SK-N-SH (cell line): ENCODE data around the gene TMEM132D. TPM values are rescaled to one million over a fixed set of nuclear protein-coding genes. Genes with fewer than 3 reads are reported as not detected.

Experiments
- CTCF ChIA-PET: fragments of 300-600, 350-600 bp; formaldehyde crosslinking; extraction: SDS; loops from one replicate; lab custom pipeline; 2021; lab: Yijun Ruan, JAX
- POLR2A ChIA-PET: fragments of 350-600 bp; sonication (Branson Sonifier 250); formaldehyde crosslinking; extraction: SDS; loops from one replicate; lab custom pipeline; 2020; ENCODE audit warnings: antibody characterized with exemption, inconsistent platforms; lab: Yijun Ruan, JAX
- DNase-seq: peaks from one replicate; pipeline ENCODE4 v3.0.0; 2012
- H2AFZ ChIP-seq: fragments of 200-600 bp; sonication (generic); 2 replicates; pipeline ENCODE4 v1.8.1; 2016; ENCODE audit warnings: antibody characterized with exemption, mild to moderate bottlenecking, low read depth
- H3F3A ChIP-seq: fragments of 200-600 bp; sonication (generic); replicated peaks from 2 replicates; pipeline ENCODE3; 2016; ENCODE audit warnings: antibody characterized with exemption, mild to moderate bottlenecking; ENCODE audit not compliant: insufficient read depth
- H3K27ac ChIP-seq, 2 experiments: fragments of 200-500 bp in 1 of 2; fragments of 200-600 bp in 1 of 2; sonication (Bioruptor generic) in 1 of 2; sonication (generic), shearing (Covaris generic) in 1 of 2; 2 replicates each; pipeline versions ENCODE4 v1.5.1 to v1.6.1; 2014 to 2016; ENCODE audit warnings: low read depth in 2 of 2, inconsistent platforms in 1 of 2, low read length in 1 of 2, mild to moderate bottlenecking in 1 of 2, mixed read lengths in 1 of 2
- H3K27me3 ChIP-seq: fragments of 200-600 bp; sonication (generic), shearing (Covaris generic); 2 replicates; pipeline ENCODE4 v1.6.1; 2016; ENCODE audit warnings: mixed run types; ENCODE audit not compliant: insufficient read depth
- H3K36me3 ChIP-seq, 2 experiments: fragments of 200-500 bp in 1 of 2; fragments of 200-600 bp in 1 of 2; sonication (Bioruptor generic) in 1 of 2; sonication (generic) in 1 of 2; replicated peaks in 1 of 2; 2 replicates each; pipeline versions ENCODE3 to v1.5.1; 2014 to 2016; ENCODE audit warnings: low read length in 1 of 2, mild to moderate bottlenecking in 1 of 2; ENCODE audit not compliant: insufficient read depth in 2 of 2, control insufficient read depth in 1 of 2
- H3K4me1 ChIP-seq, 2 experiments: fragments of 200-500 bp in 1 of 2; fragments of 200-600 bp in 1 of 2; sonication (Bioruptor generic) in 1 of 2; sonication (generic), shearing (Covaris generic) in 1 of 2; 2 replicates each; pipeline versions ENCODE4 v1.5.1 to v1.6.1; 2014 to 2016; ENCODE audit warnings: low read depth in 1 of 2, low read length in 1 of 2, mixed run types in 1 of 2; ENCODE audit not compliant: insufficient read depth in 2 of 2, control insufficient read depth in 1 of 2
- H3K4me2 ChIP-seq: fragments of 200-600 bp; sonication (generic), shearing (Covaris generic); 2 replicates; pipeline ENCODE4 v1.6.1; 2017; ENCODE audit warnings: mixed run types
- H3K4me3 ChIP-seq, 2 experiments: fragments of 200-500 bp in 1 of 2; fragments of 200-600 bp in 1 of 2; sonication (Bioruptor generic) in 1 of 2; sonication (generic), shearing (Covaris generic) in 1 of 2; 2 replicates each; pipeline versions ENCODE4 v1.5.1 to v1.8.1; 2014 to 2016; ENCODE audit warnings: low read depth in 2 of 2, inconsistent platforms in 1 of 2, low read length in 1 of 2, mild to moderate bottlenecking in 1 of 2, mixed read lengths in 1 of 2, moderate library complexity in 1 of 2
- H3K79me2 ChIP-seq: fragments of 200-600 bp; sonication (generic); 2 replicates; pipeline ENCODE4 v1.8.1; 2017; ENCODE audit warnings: mild to moderate bottlenecking; ENCODE audit not compliant: insufficient read depth
- H3K9ac ChIP-seq: fragments of 200-600 bp; sonication (generic); 2 replicates; pipeline ENCODE4 v1.6.1; 2017; ENCODE audit warnings: mixed run types
- H3K9me2 ChIP-seq: fragments of 200-600 bp; sonication (generic); 2 replicates; pipeline ENCODE4 v1.6.1; 2017; ENCODE audit warnings: mixed run types
- H3K9me3 ChIP-seq: fragments of 200-600 bp; sonication (generic); 2 replicates; pipeline ENCODE4 v1.6.1; 2017; ENCODE audit warnings: mixed run types, mild to moderate bottlenecking, moderate library complexity
- H4K20me1 ChIP-seq: fragments of 200-600 bp; sonication (generic); 2 replicates; pipeline ENCODE4 v1.6.1; 2017; ENCODE audit warnings: mild to moderate bottlenecking, mixed run types; ENCODE audit not compliant: insufficient read depth
- EP300 ChIP-seq, 2 experiments: IDR thresholded peaks; 2 replicates each; pipeline versions ENCODE4 v1.4.0 to v1.6.1; 2012; ENCODE audit warnings: borderline replicate concordance in 1 of 2, low read depth in 1 of 2, low read length in 1 of 2
- FOSL2 ChIP-seq: IDR thresholded peaks from 2 replicates; pipeline ENCODE4 v1.4.0; 2012; ENCODE audit warnings: low read depth, mild to moderate bottlenecking, moderate library complexity, borderline replicate concordance
- FOXM1 ChIP-seq: IDR thresholded peaks from 2 replicates; pipeline ENCODE4 v1.4.0; 2012; ENCODE audit warnings: low read depth, mild to moderate bottlenecking
- MEF2A ChIP-seq: IDR thresholded peaks from 2 replicates; pipeline ENCODE4 v1.4.0; 2012; ENCODE audit warnings: low read depth, borderline replicate concordance
- MXI1 ChIP-seq: IDR thresholded peaks from 2 replicates; pipeline ENCODE4 v1.6.1; 2012; ENCODE audit warnings: mild to moderate bottlenecking, low read depth, low read length, improper control_type of control experiment
- NFIC ChIP-seq: IDR thresholded peaks from 2 replicates; pipeline ENCODE4 v1.4.0; 2012; ENCODE audit warnings: borderline replicate concordance
- RAD21 ChIP-seq: IDR thresholded peaks from 2 replicates; pipeline ENCODE4 v1.6.1; 2012; ENCODE audit warnings: mild to moderate bottlenecking, low read length
- RCOR1 ChIP-seq: fragments of 150-350 bp; IDR thresholded peaks from 2 replicates; pipeline ENCODE4 v1.6.1; 2017; ENCODE audit warnings: antibody characterized with exemption, low read length
- RFX5 ChIP-seq: IDR thresholded peaks from 2 replicates; pipeline ENCODE4 v1.6.1; 2012; ENCODE audit warnings: mild to moderate bottlenecking, improper control_type of control experiment, low read length
- TCF12 ChIP-seq: IDR thresholded peaks from 2 replicates; pipeline ENCODE4 v1.4.0; 2012
- YY1 ChIP-seq: IDR thresholded peaks from 2 replicates; pipeline ENCODE4 v1.4.0; 2012; ENCODE audit warnings: low read depth, mild to moderate bottlenecking
- WGBS: methylation state at CpG from one replicate; pipeline ENCODE4 v1.1.6; 2017; ENCODE audit warnings: low lambda C conversion rate; 5-methylcytosine and 5-hydroxymethylcytosine counted together
- polyA plus RNA-seq, 3 experiments: library from polyadenylated mRNA; depleted of rRNA; stranded (reverse); fragments of >200 nt; gene quantifications; 2 replicates each; pipeline ENCODE4 v1.2.3, GENCODE V29; 2012
- TF ChIP-seq, protein P1 (sequence below): IDR thresholded peaks from 2 replicates; pipeline ENCODE4 v1.6.1; 2012; ENCODE audit warnings: mild to moderate bottlenecking, low read depth, low read length, moderate library complexity

The TMEM132D gene
- polyA plus RNA-seq, 1 of the 3 experiments (the other 2 are of a cell fraction) = not detected

DNA sequence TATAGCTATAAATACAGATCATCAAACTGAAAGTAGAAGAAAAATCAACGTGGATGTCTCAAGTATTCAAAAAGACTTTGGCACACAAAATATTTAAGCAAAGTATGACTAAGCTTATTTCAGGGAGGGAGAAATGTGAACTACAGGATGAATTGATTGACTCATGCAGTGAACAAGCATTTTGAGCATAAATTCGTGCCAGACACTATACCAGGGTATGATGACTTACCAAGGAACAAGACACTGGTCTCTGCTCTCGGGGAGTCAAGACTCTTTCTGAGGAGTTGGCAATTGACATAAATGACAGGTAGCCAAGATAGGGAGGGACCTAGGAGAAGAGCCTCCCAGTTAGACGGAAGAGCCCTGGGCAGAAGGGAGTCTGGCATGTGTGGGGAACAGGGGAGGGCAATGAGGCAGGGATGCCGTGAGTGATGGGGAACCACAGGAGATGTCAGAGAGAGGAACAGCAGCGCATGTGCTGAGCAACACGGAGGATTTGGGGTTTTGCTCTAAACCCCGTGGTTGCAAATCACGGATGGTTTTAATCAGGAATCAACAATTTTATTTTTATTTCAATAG is 115.2 kb downstream of the TMEM132D start:
- Histone ChIP-seq H3K36me3 (no peaks in the 10 kb centered on the region), H3K79me2 (no peaks in the 10 kb centered on the region), H4K20me1 (no peaks in the 10 kb centered on the region), H3K9ac (no peak overlapping the region), H3K9me3 (no peaks in the 10 kb centered on the region; the same call in 1 of the 2 replicates), H2AFZ (no peak overlapping the region), H3K4me1 (peaks cover 0 to 16% of the 10 kb centered on the region in 2 experiments; a peak in 2 of 4 replicates), H3F3A (no peaks in the 10 kb centered on the region), H3K4me2 (no peak overlapping the region), H3K27me3 (no peaks in the 10 kb centered on the region), H3K4me3 (no peak overlapping the region), H3K27ac (no peak overlapping the region), H3K9me2 (no peaks in the 10 kb centered on the region)
- ChIA-PET CTCF (no interaction called here), POLR2A (no interaction called here)
- 20% methylated on average over 9 of the region's 9 CpGs for WGBS
- DNase-seq = no peak
- no peak for TF ChIP-seq RFX5

DNA sequence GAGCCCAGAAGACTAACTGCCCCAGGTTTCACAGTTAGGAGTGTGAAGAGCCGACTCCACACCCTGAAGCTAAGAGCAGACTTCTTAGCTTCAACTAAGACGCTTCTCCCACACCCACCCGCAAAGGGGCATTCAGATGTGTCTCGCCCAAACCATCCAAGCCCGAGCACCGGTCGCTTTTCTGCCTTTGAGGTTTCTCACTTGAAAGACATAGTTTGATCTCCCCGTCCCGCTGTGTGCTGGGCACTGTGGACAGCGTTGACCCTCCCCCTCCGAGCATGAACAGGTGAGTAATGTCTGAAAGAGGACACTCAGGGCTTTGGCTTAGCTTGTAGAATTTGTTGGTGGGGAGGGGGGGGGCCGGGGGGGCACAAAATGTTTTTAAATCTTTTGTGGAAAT is 123.8 kb downstream of the TMEM132D start:
- no peak overlapping the region for H3K9ac ChIP-seq
- WGBS = 27% methylated on average over 6 of the region's 12 CpGs
- no peaks in the 10 kb centered on the region for H3K79me2 ChIP-seq
- no peak for DNase-seq
- H3K36me3 ChIP-seq = no peaks in the 10 kb centered on the region
- H3K27ac ChIP-seq = no peak overlapping the region
- H3K4me1 ChIP-seq = no peaks in the 10 kb centered on the region
- no peaks in the 10 kb centered on the region for H4K20me1 ChIP-seq
- no peak overlapping the region for H3K4me2 ChIP-seq
- CTCF ChIA-PET = interaction anchor here (1.9 to 2.0 kb wide), 2 partner anchors 11 to 131 kb away, joined by 4 read pairs; no protein-coding TSS in a partner anchor
- H2AFZ ChIP-seq = no peak overlapping the region
- POLR2A ChIA-PET = no interaction called here
- no peak overlapping the region for H3K4me3 ChIP-seq
- TF ChIP-seq FOSL2 (no peak), RCOR1 (no peak), YY1 (no peak), MXI1 (no peak), TCF12 (no peak), EP300 (IDR thresholded peaks at IDR 0.05; ENCODE audit: borderline replicate concordance in 1 of 2, low read depth in 1 of 2, low read length in 1 of 2) (no peak)
- no peaks in the 10 kb centered on the region for H3K9me2 ChIP-seq
- no peaks in the 10 kb centered on the region for H3K27me3 ChIP-seq
- H3K9me3 ChIP-seq = no peaks in the 10 kb centered on the region
- no peaks in the 10 kb centered on the region for H3F3A ChIP-seq

DNA sequence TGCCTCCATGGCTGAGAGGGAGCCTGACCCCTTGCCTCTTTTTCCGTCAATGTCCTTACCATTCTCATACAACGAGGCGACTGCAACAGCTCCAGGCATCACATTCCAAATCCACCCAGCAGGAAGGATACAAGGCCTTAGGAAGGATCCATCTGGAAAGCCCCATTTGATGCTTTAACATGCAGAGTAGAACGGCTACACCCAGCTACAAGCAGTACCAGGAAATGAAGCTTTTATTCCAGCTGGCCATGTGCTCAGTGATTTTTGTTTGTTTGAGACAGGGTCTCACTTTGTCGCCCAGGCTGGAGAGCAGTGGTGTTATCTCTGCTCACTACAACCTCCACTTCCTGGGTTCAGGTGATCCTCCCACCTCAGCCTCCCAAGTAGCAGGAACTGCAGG is 124.8 kb downstream of the TMEM132D start:
- no peak for DNase-seq

More for the DNA sequence above, 124.8 kb downstream of the TMEM132D start:
- no peak for TF ChIP-seq MEF2A
- no peak for TF ChIP-seq NFIC
- no peak for TF ChIP-seq RAD21
- TF ChIP-seq, protein P1, sequence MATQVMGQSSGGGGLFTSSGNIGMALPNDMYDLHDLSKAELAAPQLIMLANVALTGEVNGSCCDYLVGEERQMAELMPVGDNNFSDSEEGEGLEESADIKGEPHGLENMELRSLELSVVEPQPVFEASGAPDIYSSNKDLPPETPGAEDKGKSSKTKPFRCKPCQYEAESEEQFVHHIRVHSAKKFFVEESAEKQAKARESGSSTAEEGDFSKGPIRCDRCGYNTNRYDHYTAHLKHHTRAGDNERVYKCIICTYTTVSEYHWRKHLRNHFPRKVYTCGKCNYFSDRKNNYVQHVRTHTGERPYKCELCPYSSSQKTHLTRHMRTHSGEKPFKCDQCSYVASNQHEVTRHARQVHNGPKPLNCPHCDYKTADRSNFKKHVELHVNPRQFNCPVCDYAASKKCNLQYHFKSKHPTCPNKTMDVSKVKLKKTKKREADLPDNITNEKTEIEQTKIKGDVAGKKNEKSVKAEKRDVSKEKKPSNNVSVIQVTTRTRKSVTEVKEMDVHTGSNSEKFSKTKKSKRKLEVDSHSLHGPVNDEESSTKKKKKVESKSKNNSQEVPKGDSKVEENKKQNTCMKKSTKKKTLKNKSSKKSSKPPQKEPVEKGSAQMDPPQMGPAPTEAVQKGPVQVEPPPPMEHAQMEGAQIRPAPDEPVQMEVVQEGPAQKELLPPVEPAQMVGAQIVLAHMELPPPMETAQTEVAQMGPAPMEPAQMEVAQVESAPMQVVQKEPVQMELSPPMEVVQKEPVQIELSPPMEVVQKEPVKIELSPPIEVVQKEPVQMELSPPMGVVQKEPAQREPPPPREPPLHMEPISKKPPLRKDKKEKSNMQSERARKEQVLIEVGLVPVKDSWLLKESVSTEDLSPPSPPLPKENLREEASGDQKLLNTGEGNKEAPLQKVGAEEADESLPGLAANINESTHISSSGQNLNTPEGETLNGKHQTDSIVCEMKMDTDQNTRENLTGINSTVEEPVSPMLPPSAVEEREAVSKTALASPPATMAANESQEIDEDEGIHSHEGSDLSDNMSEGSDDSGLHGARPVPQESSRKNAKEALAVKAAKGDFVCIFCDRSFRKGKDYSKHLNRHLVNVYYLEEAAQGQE = no peak
- TF ChIP-seq RFX5 = no peak
- no peak for TF ChIP-seq FOXM1
- no peaks in the 10 kb centered on the region for H3K36me3 ChIP-seq
- no peaks in the 10 kb centered on the region for H4K20me1 ChIP-seq
- POLR2A ChIA-PET = no interaction called here
- no peak overlapping the region for H3K4me2 ChIP-seq
- H3K9me2 ChIP-seq = no peaks in the 10 kb centered on the region
- H3K4me1 ChIP-seq = no peaks in the 10 kb centered on the region
- CTCF ChIA-PET = interaction anchor here (1.9 to 2.0 kb wide), 2 partner anchors 11 to 132 kb away, joined by 4 read pairs; no protein-coding TSS in a partner anchor
- no peaks in the 10 kb centered on the region for H3K27me3 ChIP-seq
- no peaks in the 10 kb centered on the region for H3K79me2 ChIP-seq
- H3F3A ChIP-seq = no peaks in the 10 kb centered on the region
- WGBS = 45% methylated on average over 5 of the region's 5 CpGs
- H2AFZ ChIP-seq = no peak overlapping the region
- no peaks in the 10 kb centered on the region for H3K9me3 ChIP-seq
- no peak overlapping the region for H3K9ac ChIP-seq
- no peak overlapping the region for H3K27ac ChIP-seq
- H3K4me3 ChIP-seq = no peak overlapping the region
